HTERT RPE-1 (cell line): ENCODE results near the gene COMMD6.
"Not testable (repeated sequence)": the region's sequence is repeated elsewhere in the genome, so short reads cannot be mapped to it uniquely, and the experiment has no call there.

Source experiments
- in situ Hi-C: fragments of 300-500 bp; cut with MboI; formaldehyde crosslinking; loops from 4 replicates; pipeline ENCODE4 v1.14.3; 2020; ENCODE audit warnings: low sequenced_read_pairs

COMMD6 gene

DNA sequence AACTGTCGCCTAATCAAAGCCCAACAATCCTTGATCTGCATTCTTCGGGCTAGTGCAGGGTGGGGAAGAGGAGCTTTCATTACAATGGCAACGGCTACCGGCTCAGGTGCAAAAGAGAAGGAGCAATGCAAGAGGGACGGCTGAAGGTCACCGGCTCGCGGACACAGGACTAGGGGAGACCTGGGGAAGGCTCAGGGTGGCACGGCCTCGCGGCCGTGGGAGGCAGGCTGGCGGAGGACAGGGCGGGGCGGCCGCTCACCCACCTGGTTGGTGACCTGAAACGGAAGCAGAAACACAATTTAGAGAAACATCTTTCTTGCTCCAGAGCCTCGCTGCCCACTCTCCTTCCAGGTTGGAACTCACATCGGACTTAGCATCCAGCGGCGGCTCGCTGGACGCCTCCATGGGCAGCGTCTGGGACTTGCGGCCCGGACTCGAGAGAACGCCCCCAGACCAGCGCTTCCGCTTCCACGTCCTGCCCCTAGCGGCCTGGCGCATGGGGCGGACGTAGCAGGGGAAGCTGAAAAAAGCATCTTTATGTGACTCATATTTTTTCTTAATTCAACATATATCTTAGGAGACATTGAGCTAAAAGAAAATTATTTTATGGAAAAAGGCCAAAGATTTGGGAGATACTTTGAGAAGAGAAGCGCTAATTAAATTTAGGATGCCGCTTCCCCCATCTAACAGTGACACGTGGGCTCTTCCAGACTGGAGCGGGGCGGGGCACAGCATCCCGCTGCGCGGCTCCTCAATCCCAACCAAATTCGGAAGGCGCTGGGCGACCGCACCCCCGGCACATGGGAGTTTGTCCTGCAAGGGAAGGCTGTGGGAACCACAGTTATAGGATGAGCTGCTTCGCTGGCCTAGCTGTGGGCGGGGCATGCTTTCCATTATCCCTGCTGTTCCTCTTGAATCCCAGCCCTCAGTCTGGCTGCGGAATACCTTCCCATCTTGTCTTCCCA is at the start of gene COMMD6:
COMMD6 (minus strand) TSS at position 441 of the 965 bp plus-strand sequence; CDS start at position 405, 36 bp downstream.
- in situ Hi-C loops, result no loop called here

GRCh38 chr13:75585153-75585552 is 47.5 kb upstream of the COMMD6 start:
- in situ Hi-C loops, result no loop called here

DNA sequence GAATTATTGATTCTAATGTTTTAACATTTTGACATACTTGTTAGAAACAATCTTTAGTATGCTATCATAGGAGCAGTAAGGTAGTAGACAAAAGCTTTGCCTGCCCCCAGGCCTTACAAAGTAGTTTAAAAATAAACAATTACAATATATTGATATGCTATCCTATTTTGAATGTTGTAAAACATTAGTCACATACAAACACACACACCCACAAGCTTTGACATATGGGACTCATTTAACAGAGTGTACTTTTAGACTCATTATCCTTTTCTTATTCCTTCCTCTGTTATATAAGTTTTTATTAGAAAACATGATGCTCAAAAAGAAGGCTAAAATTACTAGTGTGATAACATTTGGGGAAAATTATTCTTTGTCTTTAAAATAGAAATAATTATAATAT is 45.5 kb upstream of the COMMD6 start:
- in situ Hi-C loops, result no loop called here

- in situ Hi-C loops, result no loop called here
These were observed 44.4 kb upstream of the COMMD6 start for GRCh38 chr13:75581874-75582640.

DNA sequence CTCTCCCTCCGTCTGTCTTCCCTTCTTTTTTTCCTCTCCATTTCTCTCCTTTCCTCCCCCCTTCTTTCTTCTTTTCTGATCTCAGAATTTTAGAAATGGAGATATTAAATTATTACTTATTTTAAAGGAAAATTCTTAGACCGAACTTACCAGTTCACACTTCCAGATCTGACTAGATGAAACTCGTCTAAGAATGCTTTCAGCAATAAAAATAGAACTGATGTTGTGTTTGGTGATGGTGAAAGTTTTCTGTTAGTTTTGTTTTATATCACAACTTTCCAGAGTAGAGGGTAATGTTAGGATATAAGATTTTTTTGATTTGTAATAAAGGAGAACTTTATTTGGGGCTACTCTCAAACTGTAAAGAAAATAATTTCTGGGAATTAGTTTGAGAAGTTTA is 41.9 kb upstream of the COMMD6 start:
- in situ Hi-C loops, result no loop called here

DNA sequence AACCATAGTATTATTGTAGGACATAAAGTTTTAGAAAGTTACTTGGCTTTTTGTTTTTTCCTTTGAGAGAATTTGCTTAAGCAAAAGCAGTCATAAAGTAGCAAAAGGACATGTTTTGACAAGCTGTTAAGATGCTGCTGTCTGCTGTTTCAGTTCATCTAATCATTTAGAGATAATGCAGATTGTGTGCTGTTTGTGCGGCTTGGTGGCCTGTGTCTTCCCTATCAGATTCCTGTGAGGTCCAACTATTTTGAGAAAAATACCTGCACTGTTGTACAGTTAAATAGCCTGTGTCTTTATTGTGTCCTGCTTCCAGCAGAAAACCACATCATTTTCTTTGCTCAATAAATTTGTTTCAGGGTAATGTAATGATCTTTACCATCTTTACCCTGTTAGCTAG is 31.9 kb upstream of the COMMD6 start:
- in situ Hi-C loops, result no loop called here

GRCh38 chr13:75566658-75567057 is 29.0 kb upstream of the COMMD6 start:
- in situ Hi-C loops, result no loop called here

DNA sequence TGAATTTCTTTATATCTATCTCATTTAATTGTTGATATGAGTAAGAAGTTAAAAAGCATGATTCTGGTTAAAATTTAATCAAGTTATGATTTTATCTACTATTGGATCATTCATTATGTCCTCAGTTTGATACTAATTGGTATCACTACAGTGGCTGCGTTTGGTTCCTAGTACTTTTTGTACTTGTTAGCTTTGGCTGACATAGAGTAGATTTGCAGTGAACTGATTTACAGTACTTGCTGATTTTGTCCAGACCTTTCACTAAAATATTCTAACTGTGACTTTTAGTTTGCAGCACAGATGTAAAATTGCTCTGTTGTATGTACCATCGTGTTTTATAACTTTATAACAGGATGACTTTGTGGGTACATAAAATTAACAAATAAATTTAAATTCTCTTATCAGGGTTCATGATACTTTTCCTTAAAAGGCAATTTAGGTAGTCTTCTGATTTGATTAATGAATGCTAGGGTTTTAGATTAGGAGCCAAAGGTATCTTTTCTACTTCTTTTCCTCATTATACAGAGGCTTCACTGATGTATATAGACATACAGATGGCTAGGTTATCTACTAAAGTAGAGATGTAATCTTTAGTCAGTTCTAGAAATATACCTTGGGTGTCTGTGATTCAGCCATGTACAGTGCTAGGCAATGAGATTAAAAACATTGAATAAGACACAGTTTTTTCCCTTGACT is 20.7 kb upstream of the COMMD6 start:
- in situ Hi-C loops, result no loop called here

- in situ Hi-C loops, result no loop called here
These were observed 19.3 kb upstream of the COMMD6 start for GRCh38 chr13:75556961-75557360.

DNA sequence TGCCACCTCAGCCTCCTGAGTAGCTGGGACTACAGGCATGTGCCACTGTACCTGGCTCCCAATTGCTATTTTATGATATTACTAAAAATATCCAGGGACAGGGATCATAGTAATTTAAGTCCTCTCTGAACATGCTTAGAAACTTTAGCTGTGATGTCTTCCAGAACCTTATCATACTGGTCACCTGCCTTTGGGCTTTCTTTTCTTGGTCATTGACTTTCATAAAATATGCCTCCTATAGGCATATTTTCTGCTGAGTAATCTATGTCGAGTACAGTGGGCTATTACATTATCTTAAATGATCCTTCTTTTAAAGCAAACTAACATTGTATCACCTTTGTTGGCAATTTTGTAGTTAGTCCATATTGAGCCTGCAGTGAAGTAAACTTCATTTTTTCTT is 18.2 kb upstream of the COMMD6 start:
- in situ Hi-C loops, result no loop called here

DNA sequence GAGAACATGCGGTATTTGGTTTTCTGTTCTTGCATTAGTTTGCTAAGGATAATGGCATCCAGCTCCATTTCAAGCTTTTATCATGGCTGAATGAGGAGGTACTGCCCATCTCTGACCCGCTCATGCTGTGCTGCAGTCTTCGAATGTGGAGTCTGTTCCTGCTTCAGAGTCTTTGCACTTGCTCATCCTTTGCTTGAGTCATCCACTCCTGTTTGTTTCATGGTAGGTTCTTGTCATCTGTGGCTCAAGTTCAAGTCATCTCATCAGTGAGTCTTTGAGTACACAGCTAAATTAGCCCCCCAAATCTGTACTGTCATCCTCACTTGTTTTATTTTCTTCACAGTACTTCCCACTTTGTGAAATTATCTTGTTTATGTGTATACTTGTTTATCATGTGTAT is 17.3 kb upstream of the COMMD6 start:
- in situ Hi-C loops, result no loop called here

DNA sequence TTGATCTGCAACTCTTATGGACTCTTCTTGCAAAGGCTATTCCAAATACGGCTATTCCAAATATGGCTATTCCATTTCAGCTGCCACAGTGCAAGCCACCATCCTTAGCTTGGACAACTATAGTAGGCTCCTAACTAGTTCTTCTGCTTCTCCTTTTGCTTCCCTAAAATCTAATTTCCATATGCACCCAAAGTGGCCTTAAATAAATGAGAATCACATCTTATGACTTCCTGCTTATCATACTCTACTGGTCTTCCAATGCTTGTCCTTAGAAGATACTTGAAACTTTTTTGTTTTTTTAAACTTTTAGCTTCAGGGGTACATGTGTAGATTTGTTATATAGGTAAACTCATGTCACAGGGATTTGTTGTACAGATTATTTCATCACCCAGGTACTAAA is 16.8 kb upstream of the COMMD6 start:
- in situ Hi-C loops, result no loop called here

DNA sequence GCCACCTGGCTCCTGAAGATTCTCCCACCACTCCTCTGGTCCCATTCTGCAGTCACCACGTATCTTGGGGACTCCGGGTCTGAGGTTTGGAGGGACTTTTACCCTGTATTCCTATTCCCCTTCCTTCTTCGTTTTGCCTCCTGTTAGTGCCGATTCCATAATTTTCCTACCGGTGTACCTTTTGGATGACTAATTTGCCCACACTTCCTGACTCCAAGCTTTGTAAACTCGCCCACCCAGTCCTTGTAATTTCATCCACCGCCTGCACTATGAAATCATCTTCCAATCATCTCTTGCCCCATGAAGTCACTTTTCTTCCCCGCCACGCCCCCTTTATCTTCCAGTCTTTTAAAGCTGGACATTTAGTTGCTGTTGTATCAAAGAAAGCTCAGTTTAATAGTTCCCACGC is 12.5 kb upstream of the COMMD6 start:
- in situ Hi-C loops, result no loop called here

DNA sequence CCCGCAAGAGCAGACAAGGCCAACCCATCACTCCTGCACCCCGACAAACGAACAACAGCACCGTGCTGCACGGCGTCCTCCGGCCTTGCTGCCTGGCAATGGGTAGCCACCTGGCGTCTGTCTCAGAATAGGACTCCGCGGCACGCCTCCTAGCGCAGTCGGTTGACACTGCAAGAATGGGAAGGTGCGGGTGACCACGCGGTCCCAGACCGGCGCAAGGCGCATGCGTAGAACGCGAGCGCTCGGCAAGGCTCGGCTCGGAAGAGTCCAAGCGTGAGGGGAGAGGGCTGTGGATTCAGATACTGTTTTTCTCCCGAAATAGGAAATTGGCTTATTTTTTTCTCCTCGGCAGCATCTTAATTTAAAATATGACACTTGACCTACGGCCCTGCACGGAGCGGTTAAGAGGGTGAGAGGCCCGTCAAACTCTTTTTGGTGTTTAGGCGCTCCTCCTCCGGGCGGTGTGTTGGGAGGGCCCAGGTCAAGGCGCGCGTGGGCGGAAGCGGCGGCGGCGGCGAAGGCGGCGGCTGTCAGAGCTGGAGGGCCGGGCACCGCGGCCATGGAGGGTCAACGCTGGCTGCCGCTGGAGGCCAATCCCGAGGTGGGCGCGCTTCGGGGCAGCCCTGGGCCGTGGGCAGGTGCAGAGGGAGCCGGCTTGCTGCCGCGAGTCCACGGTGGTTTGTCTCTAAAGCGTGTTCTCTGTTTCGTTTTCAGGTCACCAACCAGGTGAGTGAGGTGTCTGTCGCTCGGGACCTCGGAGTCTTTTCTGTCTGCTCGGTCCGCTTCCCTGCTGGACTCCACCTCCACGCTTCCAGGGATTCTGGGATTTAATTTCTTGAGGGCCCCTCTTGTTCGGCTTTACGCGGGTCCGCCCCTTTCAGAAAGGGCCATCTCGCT is 11.9 kb upstream of the COMMD6 start, which contains the start of gene UCHL3:
UCHL3 (plus strand) TSS at position 530 of the 897 bp plus-strand sequence; CDS start at position 560, 30 bp downstream.
- in situ Hi-C loops, result no loop called here

DNA sequence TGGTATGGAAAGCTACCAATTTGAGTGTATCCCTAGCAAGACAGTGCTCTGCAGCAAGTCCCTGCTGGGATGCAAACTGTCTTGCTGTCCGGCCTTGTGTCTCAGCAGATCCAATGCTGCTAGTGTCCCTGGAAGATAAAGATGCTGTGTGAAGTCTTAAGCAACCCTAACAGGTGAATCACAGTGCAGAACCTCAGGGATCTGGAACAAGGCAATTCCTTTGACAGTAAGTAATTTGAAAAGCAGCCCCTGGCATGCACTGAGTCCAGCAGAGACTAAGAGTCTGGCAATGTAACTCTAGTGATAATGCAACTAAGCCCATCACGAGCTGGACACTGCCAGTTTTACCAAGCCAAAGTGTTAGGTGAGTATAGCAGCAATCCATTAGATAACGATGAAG is 10.3 kb upstream of the COMMD6 start:
- in situ Hi-C loops, result no loop called here

- in situ Hi-C loops, result not testable (repeated sequence)
These were observed 7.7 kb upstream of the COMMD6 start for GRCh38 chr13:75545386-75545785.

DNA sequence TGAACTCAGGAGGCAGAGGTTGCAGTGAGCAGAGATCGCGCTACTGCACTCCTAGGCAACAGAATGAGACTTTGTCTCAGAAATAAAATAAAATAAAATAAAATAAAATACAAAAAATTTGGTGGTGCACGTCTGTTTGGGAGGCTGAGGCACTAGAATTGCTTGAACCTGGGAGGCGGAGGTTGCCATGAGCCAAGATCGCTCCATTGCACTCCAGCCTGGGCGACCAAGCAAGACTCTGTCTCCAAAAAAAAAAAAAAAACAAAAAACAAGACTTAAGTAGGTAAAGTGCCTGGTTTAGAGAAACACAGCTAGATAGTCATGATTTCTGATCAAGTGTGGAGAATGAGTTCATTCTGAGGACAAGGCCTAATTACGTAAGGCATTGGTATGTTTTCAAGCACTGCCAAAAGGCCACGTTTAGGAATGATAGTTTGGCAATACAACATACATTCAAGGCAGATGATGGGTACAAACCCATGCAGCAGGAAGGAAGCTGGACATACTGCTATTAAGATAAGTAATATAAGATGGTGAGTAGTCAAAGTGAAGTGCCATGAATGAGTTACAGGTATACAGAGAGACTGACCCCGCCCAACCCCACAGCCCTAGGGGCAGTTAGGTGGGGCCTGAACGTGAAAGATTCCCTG is 7.2 kb upstream of the COMMD6 start:
- in situ Hi-C loops, result no loop called here

DNA sequence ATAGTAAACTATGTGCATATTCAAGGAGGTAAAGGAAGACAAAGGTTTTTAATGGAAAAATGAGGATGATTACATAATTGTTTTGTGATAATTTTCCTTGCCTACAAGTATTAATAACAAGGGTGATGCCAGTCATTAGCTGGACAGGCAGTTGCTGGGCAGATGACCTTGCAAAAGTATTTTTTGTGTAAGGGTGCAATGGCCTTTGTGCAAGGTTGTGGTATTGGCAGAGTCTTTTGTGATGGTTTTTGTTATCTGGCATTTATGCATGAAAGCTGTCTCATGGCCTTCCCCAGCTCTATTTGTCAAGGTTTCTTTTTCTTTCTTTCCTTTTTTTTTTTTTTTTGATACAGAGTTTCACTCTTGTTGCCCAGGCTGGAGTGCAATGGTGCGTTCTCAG is 4.3 kb upstream of the COMMD6 start:
- in situ Hi-C loops, result no loop called here

- in situ Hi-C loops, result no loop called here
These were observed 3.6 kb upstream of the COMMD6 start for GRCh38 chr13:75541287-75541686.

DNA sequence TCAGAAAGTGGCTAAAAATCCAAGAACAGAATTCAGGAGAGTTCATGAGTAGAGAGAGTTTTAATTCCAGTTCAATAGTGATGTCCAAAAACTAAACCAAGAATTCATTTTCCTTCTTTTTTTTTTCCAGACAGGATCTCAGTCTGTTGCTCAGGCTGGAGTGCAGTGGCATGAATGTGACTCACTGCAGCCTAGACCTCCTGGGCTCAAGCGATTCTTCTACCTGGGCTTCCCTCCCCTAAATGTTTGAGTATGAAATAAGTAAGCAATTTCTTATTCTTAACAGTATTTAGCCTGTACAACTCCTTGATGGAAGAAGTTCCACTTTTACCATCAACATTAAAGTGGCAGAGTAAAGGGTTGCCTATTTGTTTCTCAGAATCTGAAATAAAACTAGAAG is 3.8 kb downstream of the COMMD6 start:
- in situ Hi-C loops, result no loop called here
